Mesendoderm (in vitro differentiated cells): ENCODE data around the gene ADGRA1.

ENCODE experiments used
- DNase-seq: peaks from one replicate; pipeline ENCODE4 v3.0.0; 2013
- H2AK5ac ChIP-seq: 2 replicates; pipeline ENCODE4 v1.6.1; 2013; ENCODE audit warnings: low read length, inconsistent platforms
- H2BK120ac ChIP-seq: 2 replicates; pipeline ENCODE4 v1.6.1; 2013; ENCODE audit warnings: low read depth, mild to moderate bottlenecking, low read length, moderate library complexity, mixed read lengths
- H2BK15ac ChIP-seq: replicated peaks from 2 replicates; pipeline ENCODE4 v1.6.1; 2013; ENCODE audit warnings: low read depth, mild to moderate bottlenecking, moderate library complexity
- H2BK5ac ChIP-seq: 2 replicates; pipeline ENCODE4 v1.6.1; 2013; ENCODE audit warnings: low read length, inconsistent platforms
- H3K18ac ChIP-seq: 2 replicates; pipeline ENCODE4 v1.6.1; 2013; ENCODE audit warnings: mild to moderate bottlenecking, low read length, mixed read lengths
- H3K23ac ChIP-seq: one replicate; pipeline ENCODE4 v1.6.1; 2013; ENCODE audit warnings: low read length
- H3K27ac ChIP-seq: 2 replicates; pipeline ENCODE4 v1.5.1; 2013; ENCODE audit warnings: low read depth, mild to moderate bottlenecking, inconsistent platforms, low read length, moderate library complexity
- H3K27me3 ChIP-seq: 2 replicates; pipeline ENCODE4 v1.6.1; 2013; ENCODE audit warnings: low read length, control low read depth, mild to moderate bottlenecking, inconsistent platforms; ENCODE audit not compliant: insufficient read depth, poor library complexity
- H3K36me3 ChIP-seq: 2 replicates; pipeline ENCODE4 v1.6.1; 2013; ENCODE audit warnings: low read length, inconsistent platforms; ENCODE audit not compliant: control insufficient read depth, insufficient read depth
- H3K4ac ChIP-seq: one replicate; pipeline ENCODE4 v1.6.1; 2013; ENCODE audit warnings: low read depth, mild to moderate bottlenecking, low read length, moderate library complexity
- H3K4me1 ChIP-seq: 2 replicates; pipeline ENCODE4 v1.6.1; 2013; ENCODE audit warnings: low read depth, low read length, inconsistent platforms; ENCODE audit not compliant: control insufficient read depth
- H3K4me2 ChIP-seq: 2 replicates; pipeline ENCODE4 v1.6.1; 2013; ENCODE audit warnings: low read length
- H3K4me3 ChIP-seq: 2 replicates; pipeline ENCODE4 v1.5.1; 2013; ENCODE audit warnings: mild to moderate bottlenecking, low read length
- H3K56ac ChIP-seq: one replicate; pipeline ENCODE4 v1.6.1; 2013; ENCODE audit warnings: low read length
- H3K79me1 ChIP-seq: 2 replicates; pipeline ENCODE4 v1.6.1; 2013; ENCODE audit warnings: low read length, inconsistent platforms
- H3K79me2 ChIP-seq: 2 replicates; pipeline ENCODE4 v1.6.1; 2013; ENCODE audit warnings: mild to moderate bottlenecking, low read length; ENCODE audit not compliant: control insufficient read depth, insufficient read depth
- H3K9ac ChIP-seq: 2 replicates; pipeline ENCODE4 v1.6.1; 2013; ENCODE audit warnings: low read length, inconsistent platforms
- H4K5ac ChIP-seq: one replicate; pipeline ENCODE4 v1.6.1; 2013; ENCODE audit warnings: low read length
- H4K8ac ChIP-seq: one replicate; pipeline ENCODE4 v1.6.1; 2013; ENCODE audit warnings: low read depth, mild to moderate bottlenecking, control low read depth, low read length, moderate library complexity
- whole genome bisulfite sequencing: extraction: QIAGEN DNeasy Blood & Tissue Kit; methylation state at CpG from one replicate; pipeline ENCODE4 v1.1.7; 2013; ENCODE audit warnings: low lambda C conversion rate, missing lambda C conversion rate; ENCODE audit not compliant: insufficient coverage; ENCODE audit errors: extremely low coverage; 5-methylcytosine and 5-hydroxymethylcytosine counted together

ADGRA1 gene

DNA sequence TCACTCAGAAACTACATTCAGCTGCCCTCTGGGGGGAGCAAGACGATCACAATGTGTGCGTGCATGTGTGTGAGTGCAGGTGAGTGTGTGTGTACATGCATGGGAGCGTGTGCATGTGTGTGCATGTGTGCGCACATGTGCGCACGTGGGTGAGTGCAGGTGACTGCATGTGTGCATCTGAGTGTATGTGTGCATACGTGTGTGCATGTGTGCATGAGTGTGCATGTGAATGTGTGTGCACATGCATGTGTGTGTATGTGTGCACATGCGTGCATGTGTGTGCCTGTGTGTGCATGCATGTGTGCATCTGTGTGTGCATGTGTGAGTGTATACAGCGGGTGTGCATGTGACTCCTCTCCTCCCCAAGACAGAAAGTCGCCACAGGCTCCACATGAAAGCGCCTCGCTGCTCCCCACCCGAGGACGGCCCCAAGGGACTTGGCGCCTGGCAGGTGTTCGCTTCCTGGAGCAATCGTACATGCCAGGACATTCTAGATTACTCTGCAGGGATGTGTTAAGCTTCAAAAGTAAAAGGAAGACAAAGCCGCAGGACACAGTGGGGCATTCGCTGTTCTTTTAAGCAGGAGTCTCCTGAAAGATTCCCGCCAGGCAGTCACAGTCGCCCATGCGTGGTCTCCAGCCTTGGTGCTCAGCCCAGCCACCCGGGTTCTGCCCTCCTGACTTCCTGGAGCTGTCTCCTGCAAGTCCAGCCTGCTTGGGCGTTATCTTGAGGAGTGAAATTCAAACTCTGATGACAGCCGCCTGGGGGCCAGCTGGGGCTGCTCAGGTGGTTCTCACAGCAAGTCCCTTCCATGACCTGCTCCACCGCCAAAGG lies 42.0 kb upstream of the ADGRA1 start:
- Histone ChIP-seq H3K27me3 (no peaks in the 10 kb centered on the region), H4K5ac (no peak overlapping the region), H3K23ac (no peak overlapping the region), H2BK5ac (no peak overlapping the region), H4K8ac (no peak overlapping the region), H3K27ac (no peak overlapping the region), H2BK15ac (no peak overlapping the region), H3K4me3 (no peak overlapping the region), H2AK5ac (no peak overlapping the region), H3K4me1 (no peaks in the 10 kb centered on the region), H3K9ac (no peak overlapping the region), H3K79me1 (no peaks in the 10 kb centered on the region), H3K18ac (no peak overlapping the region), H3K56ac (no peak overlapping the region), H3K4ac (no peak overlapping the region), H3K79me2 (no peaks in the 10 kb centered on the region), H2BK120ac (no peak overlapping the region), H3K36me3 (no peaks in the 10 kb centered on the region), H3K4me2 (no peak overlapping the region)
- WGBS = no CpG with 5 or more reads among the region's 26 CpGs
- no peak for DNase-seq

DNA sequence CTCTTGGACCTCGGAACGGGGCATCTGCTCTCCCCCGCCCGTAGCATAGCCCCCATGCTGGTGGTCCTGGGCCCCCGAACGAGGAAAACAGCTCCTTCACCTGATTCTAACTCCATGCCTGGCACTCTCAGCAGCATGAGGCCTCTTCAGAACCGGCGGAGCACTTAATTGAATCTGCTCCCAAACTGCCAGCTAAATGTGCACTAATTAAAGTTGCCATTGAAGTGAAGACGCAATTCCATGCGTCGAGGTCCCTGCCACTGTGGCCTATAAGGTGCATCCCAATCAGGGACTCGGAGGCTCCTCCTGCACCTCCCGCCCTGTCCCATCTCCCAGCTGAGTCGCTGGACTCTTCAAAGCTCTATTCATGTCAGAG lies 41.3 kb upstream of the ADGRA1 start:
- no peaks in the 10 kb centered on the region for H3K79me1 ChIP-seq
- H3K18ac ChIP-seq = no peak overlapping the region
- no peak overlapping the region for H3K4me3 ChIP-seq
- no peak overlapping the region for H3K27ac ChIP-seq
- no peak overlapping the region for H3K9ac ChIP-seq
- WGBS = no CpG with 5 or more reads among the region's 14 CpGs
- no peaks in the 10 kb centered on the region for H3K4me1 ChIP-seq
- H2BK15ac ChIP-seq = no peak overlapping the region
- H4K8ac ChIP-seq = no peak overlapping the region
- no peaks in the 10 kb centered on the region for H3K79me2 ChIP-seq
- no peak overlapping the region for H3K4me2 ChIP-seq
- H3K4ac ChIP-seq = no peak overlapping the region
- no peak overlapping the region for H3K23ac ChIP-seq
- no peak overlapping the region for H4K5ac ChIP-seq
- H2AK5ac ChIP-seq = no peak overlapping the region
- H2BK5ac ChIP-seq = no peak overlapping the region
- H2BK120ac ChIP-seq = no peak overlapping the region
- DNase-seq = no peak
- no peak overlapping the region for H3K56ac ChIP-seq
- H3K27me3 ChIP-seq = no peaks in the 10 kb centered on the region
- H3K36me3 ChIP-seq = no peaks in the 10 kb centered on the region

DNA sequence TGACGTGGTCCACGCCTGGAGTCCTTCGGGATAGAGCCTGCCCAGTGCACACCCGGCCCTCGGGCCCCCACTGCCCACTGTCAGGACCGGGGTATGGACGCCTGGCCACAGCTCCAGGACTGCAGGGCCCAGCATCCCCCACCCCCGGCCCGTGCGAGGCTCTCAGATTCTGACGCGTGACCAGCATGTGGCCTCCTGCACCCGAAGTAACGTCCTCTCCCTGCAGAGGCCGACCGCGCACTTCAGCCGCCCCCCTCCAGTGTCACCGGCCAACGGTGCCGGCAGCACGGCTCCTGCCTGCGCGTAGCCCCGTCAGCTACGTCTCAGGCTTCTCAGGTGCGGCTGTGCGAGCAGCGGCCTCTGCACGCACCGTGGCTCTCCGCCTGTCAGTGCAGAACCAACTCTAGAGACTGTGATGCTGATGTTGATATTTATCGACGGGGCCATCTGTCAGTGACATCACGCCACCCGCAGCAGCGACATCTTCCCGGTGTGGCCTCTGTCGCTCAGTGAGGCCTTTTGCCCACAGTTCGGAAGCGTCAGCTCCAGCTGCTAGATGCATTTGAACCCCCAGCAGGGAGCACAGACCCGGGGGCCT lies 40.1 kb upstream of the ADGRA1 start:
- no peak overlapping the region for H4K5ac ChIP-seq
- H3K36me3 ChIP-seq = no peaks in the 10 kb centered on the region
- no peaks in the 10 kb centered on the region for H3K79me1 ChIP-seq
- no peak overlapping the region for H3K23ac ChIP-seq
- no peak overlapping the region for H3K4ac ChIP-seq
- WGBS = no CpG with 5 or more reads among the region's 42 CpGs
- H3K4me1 ChIP-seq = no peaks in the 10 kb centered on the region
- no peaks in the 10 kb centered on the region for H3K27me3 ChIP-seq
- no peak overlapping the region for H3K4me3 ChIP-seq
- no peak overlapping the region for H3K27ac ChIP-seq
- no peak overlapping the region for H2BK120ac ChIP-seq
- H3K9ac ChIP-seq = no peak overlapping the region
- H2BK5ac ChIP-seq = no peak overlapping the region
- no peak for DNase-seq
- no peak overlapping the region for H3K18ac ChIP-seq
- H3K4me2 ChIP-seq = no peak overlapping the region
- H2BK15ac ChIP-seq = no peak overlapping the region
- H2AK5ac ChIP-seq = no peak overlapping the region
- no peak overlapping the region for H4K8ac ChIP-seq
- H3K56ac ChIP-seq = no peak overlapping the region
- H3K79me2 ChIP-seq = no peaks in the 10 kb centered on the region

DNA sequence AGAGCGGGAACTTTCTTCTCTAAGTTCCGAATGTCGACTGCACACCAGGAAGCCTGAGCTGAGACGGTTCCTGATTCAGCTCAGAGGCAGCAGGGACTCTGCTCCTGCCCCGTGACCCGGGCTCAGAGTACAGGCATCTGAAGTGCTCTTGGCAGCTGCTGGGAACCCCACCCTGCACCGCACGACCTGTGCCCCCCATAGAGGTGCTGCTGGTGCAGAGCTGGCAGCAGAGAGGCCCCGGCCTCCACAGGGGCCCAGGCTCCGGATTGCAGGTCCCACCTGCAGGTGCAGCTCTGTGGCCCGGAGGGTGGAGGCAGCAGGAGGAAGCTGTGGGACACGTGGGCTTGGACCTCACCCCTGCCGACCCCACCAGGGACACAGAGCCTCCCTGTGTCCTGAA lies 39.5 kb upstream of the ADGRA1 start:
- Histone ChIP-seq H3K4ac (no peak overlapping the region), H3K36me3 (no peaks in the 10 kb centered on the region), H2BK5ac (no peak overlapping the region), H2AK5ac (no peak overlapping the region), H3K9ac (no peak overlapping the region), H3K18ac (no peak overlapping the region), H3K79me1 (no peaks in the 10 kb centered on the region), H3K56ac (no peak overlapping the region), H3K79me2 (no peaks in the 10 kb centered on the region), H3K4me3 (no peak overlapping the region), H4K5ac (no peak overlapping the region), H2BK15ac (no peak overlapping the region), H3K4me1 (no peaks in the 10 kb centered on the region), H4K8ac (no peak overlapping the region), H3K4me2 (no peak overlapping the region), H2BK120ac (no peak overlapping the region), H3K27me3 (no peaks in the 10 kb centered on the region), H3K23ac (no peak overlapping the region), H3K27ac (no peak overlapping the region)
- DNase-seq = no peak
- no CpG with 5 or more reads among the region's 13 CpGs for WGBS

DNA sequence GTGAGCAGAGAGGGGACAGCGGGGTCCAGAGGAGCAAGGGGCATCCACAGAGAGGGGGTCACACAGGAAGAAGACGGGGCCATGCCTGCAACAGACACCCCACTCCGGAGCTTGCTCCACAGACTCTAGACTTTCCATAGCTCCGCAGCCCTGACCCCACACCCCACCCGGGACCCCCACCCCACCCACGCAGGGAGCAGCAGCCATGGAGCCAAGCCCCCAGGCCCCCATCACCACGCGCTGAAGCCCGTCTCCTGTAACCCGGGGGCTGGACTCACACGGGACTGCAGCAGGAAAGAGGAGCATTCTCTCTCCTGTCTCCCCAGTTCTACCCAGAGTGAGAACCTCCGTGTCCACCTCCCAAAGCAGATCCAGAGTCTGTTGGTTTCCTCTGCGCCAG lies 38.8 kb upstream of the ADGRA1 start:
- Histone ChIP-seq H3K79me1 (no peaks in the 10 kb centered on the region), H3K56ac (no peak overlapping the region), H3K4ac (no peak overlapping the region), H3K9ac (no peak overlapping the region), H3K4me2 (no peak overlapping the region), H3K36me3 (no peaks in the 10 kb centered on the region), H3K4me1 (no peaks in the 10 kb centered on the region), H3K18ac (no peak overlapping the region), H3K23ac (no peak overlapping the region), H3K79me2 (no peaks in the 10 kb centered on the region), H2BK5ac (no peak overlapping the region), H2BK120ac (no peak overlapping the region), H3K4me3 (no peak overlapping the region), H2BK15ac (no peak overlapping the region), H3K27me3 (no peaks in the 10 kb centered on the region), H4K8ac (no peak overlapping the region), H2AK5ac (no peak overlapping the region), H3K27ac (no peak overlapping the region), H4K5ac (no peak overlapping the region)
- no CpG with 5 or more reads among the region's 13 CpGs for WGBS
- no peak for DNase-seq
